MM.1S (cell line): ENCODE data around the gene APBB2.

ENCODE experiments used
- DNase-seq: peaks from one replicate; pipeline ENCODE4 v3.0.0-alpha.2; 2015
- H2AFZ ChIP-seq: fragments of 300-600 bp; sonication (generic); 2 replicates; pipeline ENCODE4 v1.6.0; 2016; ENCODE audit warnings: antibody characterized with exemption, low read length
- H3F3A ChIP-seq: fragments of 300-600 bp; sonication (generic); 2 replicates; pipeline ENCODE4 v1.6.1; 2016; ENCODE audit warnings: mild to moderate bottlenecking, antibody characterized with exemption, low read length, moderate library complexity, mixed read lengths; ENCODE audit not compliant: insufficient read depth
- H3K27ac ChIP-seq: fragments of 300-600 bp; sonication (generic); 2 replicates; pipeline ENCODE4 v1.5.1; 2016; ENCODE audit warnings: mild to moderate bottlenecking, low read length
- H3K27me3 ChIP-seq: fragments of 300-600 bp; sonication (generic); replicated peaks from 2 replicates; pipeline ENCODE4 v1.6.0; 2016; ENCODE audit warnings: low read length; ENCODE audit not compliant: insufficient read depth
- H3K36me3 ChIP-seq: fragments of 300-600 bp; sonication (generic); replicated peaks from 2 replicates; pipeline ENCODE4 v1.6.1; 2016; ENCODE audit warnings: mild to moderate bottlenecking, low read length, mixed read lengths; ENCODE audit not compliant: insufficient read depth
- H3K4me1 ChIP-seq: fragments of 300-600 bp; sonication (generic); 2 replicates; pipeline ENCODE4 v1.6.1; 2016; ENCODE audit warnings: low read length, mixed read lengths
- H3K4me2 ChIP-seq: fragments of 300-600 bp; sonication (generic); 2 replicates; pipeline ENCODE4 v1.6.0; 2016; ENCODE audit warnings: low read depth, low read length
- H3K4me3 ChIP-seq: fragments of 300-600 bp; sonication (generic); 2 replicates; pipeline ENCODE4 v1.5.1; 2016; ENCODE audit warnings: low read length, mixed read lengths
- H3K79me2 ChIP-seq: fragments of 300-600 bp; sonication (generic); 2 replicates; pipeline ENCODE4 v1.6.1; 2016; ENCODE audit warnings: mixed run types, low read length, mixed read lengths
- H3K9ac ChIP-seq: fragments of 300-600 bp; sonication (generic); 2 replicates; pipeline ENCODE4 v1.6.1; 2016; ENCODE audit warnings: low read length, mixed read lengths
- H3K9me2 ChIP-seq: fragments of 300-600 bp; sonication (generic); replicated peaks from 2 replicates; pipeline ENCODE4 v1.6.1; 2016; ENCODE audit warnings: mild to moderate bottlenecking, low read length, mixed read lengths; ENCODE audit not compliant: insufficient read depth
- H3K9me3 ChIP-seq: fragments of 300-600 bp; sonication (generic); replicated peaks from 2 replicates; pipeline ENCODE4 v1.6.1; 2016; ENCODE audit warnings: mild to moderate bottlenecking, low read length, mixed read lengths; ENCODE audit not compliant: insufficient read depth
- H4K20me1 ChIP-seq: fragments of 300-600 bp; sonication (generic); 2 replicates; pipeline ENCODE4 v1.6.1; 2016; ENCODE audit warnings: mild to moderate bottlenecking, low read length, moderate library complexity, mixed read lengths; ENCODE audit not compliant: insufficient read depth
- EZH2 ChIP-seq: fragments of 300-600 bp; sonication (generic); optimal IDR thresholded peaks from 2 replicates; pipeline ENCODE3; 2017; ENCODE audit warnings: low read depth, mild to moderate bottlenecking, antibody characterized with exemption, low read length, mixed read lengths
- EZH2phosphoT487 ChIP-seq: fragments of 300-600 bp; sonication (generic); IDR thresholded peaks from 2 replicates; pipeline ENCODE4 v1.6.1; 2018; ENCODE audit warnings: antibody characterized with exemption, low read length
- TF ChIP-seq, protein P1 (sequence below): fragments of 300-600 bp; sonication (generic); IDR thresholded peaks from 2 replicates; pipeline ENCODE4 v1.5.1; 2016; ENCODE audit warnings: antibody characterized with exemption, low read length, mixed read lengths

APBB2 gene

DNA sequence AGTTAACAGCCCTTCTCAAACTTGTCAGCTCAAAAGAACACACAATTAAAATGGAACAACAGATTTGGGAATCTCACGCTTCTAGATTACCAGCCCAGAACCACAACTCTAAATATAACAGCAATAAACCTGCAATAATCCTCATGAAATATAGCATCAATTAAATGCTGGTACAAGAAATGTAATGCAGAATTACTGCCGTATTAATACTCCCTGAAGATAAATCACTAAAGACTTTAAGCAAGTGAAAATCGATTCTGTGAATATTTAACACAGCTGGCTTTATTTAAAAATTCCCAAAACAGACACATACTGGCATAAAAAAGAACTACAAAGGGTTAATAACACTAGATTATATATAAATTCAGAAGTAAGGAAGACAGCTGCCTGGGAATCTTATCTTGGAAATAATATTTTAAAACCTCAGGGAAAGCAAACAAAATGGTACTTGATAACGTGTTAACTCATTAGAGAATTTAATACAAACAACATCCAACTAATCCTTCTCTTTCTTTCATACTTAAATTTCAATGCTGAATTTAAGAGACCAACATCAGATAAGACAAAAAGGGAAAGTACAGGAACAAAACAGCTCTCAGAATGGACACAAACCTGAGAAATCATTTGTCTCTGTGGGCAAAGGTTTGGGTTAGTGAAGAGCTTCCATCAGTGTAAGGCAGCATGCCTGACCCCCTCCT is 34.7 kb downstream of the APBB2 start:
- Histone ChIP-seq H3K4me2 (no peak overlapping the region), H3K27ac (no peak overlapping the region), H3K79me2 (no peaks in the 10 kb centered on the region), H3K9ac (no peak overlapping the region), H3F3A (no peaks in the 10 kb centered on the region), H3K9me3 (no peaks in the 10 kb centered on the region), H3K27me3 (no peaks in the 10 kb centered on the region), H3K9me2 (no peaks in the 10 kb centered on the region), H4K20me1 (no peaks in the 10 kb centered on the region), H2AFZ (no peak overlapping the region), H3K4me1 (no peaks in the 10 kb centered on the region), H3K36me3 (no peaks in the 10 kb centered on the region), H3K4me3 (no peak overlapping the region)
- DNase-seq: no peak
- TF ChIP-seq EZH2phosphoT487: no peak

DNA sequence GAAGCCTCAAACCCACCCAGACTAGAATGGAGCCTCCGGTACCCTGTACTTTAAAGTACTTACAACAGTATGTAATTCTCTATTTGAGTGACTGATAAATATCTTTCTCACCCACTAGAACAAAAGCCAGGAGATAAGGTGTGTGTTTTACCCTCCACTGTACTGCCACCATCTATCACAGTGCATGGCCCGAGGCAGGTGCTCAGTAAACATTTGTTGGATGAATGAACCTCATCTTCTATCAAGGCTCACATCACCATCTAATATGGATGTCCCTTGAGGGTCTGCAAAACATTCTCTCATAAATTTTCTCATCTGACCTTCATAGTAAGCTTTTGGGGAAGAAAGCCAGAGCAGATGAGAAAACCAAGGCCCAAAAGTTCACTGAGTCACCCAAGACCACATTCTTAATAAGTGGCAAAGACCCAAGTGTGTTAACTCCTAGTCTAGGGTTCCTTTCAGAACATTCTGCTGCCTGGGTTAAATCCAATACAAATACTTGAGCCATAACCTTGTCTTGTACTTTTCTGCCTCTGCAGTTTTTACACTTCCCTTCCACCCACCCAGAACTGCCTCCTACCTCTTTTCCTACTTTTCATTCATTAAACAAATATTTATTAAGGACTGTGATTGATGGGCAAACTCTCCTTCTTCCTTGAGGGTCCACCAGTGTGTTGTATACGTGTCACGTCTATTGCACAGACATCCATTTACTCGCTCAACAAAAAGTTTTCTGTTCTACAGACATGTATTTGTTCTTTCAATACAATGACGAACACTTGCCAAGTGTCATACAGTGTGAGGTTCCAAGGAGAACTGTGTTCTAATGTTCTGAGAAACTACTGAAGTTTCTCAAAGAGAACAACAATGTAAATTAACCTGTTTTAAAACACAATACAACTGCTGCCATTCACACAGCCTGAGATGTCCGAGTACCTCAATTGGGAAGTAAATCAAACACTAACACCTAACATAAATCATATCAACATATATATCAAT is 35.7 kb downstream of the APBB2 start:
- H3F3A ChIP-seq: no peaks in the 10 kb centered on the region
- no peaks in the 10 kb centered on the region for H3K79me2 ChIP-seq
- H3K9ac ChIP-seq: no peak overlapping the region
- H2AFZ ChIP-seq: no peak overlapping the region
- DNase-seq: no peak
- no peaks in the 10 kb centered on the region for H3K36me3 ChIP-seq
- no peak for TF ChIP-seq EZH2phosphoT487
- TF ChIP-seq, protein P1, sequence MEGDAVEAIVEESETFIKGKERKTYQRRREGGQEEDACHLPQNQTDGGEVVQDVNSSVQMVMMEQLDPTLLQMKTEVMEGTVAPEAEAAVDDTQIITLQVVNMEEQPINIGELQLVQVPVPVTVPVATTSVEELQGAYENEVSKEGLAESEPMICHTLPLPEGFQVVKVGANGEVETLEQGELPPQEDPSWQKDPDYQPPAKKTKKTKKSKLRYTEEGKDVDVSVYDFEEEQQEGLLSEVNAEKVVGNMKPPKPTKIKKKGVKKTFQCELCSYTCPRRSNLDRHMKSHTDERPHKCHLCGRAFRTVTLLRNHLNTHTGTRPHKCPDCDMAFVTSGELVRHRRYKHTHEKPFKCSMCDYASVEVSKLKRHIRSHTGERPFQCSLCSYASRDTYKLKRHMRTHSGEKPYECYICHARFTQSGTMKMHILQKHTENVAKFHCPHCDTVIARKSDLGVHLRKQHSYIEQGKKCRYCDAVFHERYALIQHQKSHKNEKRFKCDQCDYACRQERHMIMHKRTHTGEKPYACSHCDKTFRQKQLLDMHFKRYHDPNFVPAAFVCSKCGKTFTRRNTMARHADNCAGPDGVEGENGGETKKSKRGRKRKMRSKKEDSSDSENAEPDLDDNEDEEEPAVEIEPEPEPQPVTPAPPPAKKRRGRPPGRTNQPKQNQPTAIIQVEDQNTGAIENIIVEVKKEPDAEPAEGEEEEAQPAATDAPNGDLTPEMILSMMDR: no peak
- TF ChIP-seq EZH2: no peak
- no peaks in the 10 kb centered on the region for H3K27me3 ChIP-seq
- no peaks in the 10 kb centered on the region for H3K9me2 ChIP-seq
- no peak overlapping the region for H3K27ac ChIP-seq
- H3K4me2 ChIP-seq: no peak overlapping the region
- H3K9me3 ChIP-seq: no peaks in the 10 kb centered on the region
- no peak overlapping the region for H3K4me3 ChIP-seq
- H3K4me1 ChIP-seq: no peaks in the 10 kb centered on the region
- no peaks in the 10 kb centered on the region for H4K20me1 ChIP-seq

DNA sequence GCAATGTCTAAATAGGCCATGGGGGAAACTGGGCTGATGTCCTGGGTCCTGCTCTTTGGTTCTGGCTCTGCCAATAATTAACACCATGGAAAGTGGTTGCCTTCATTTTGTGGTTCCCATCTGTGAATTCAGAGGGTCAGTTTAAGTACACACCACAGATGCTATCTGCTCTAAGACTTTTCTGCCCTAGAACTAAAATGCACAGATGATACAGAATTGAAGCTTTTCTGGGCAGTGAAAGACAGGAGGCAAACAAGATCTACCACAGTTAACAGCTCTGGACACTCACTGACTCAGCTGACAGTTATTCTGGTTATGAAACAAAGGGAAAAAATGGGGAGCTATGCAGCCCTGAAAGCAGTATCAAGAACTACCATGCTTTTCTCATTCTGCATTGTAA is 37.3 kb downstream of the APBB2 start:
- H3K27ac ChIP-seq: no peak overlapping the region
- H3K79me2 ChIP-seq: no peaks in the 10 kb centered on the region
- no peaks in the 10 kb centered on the region for H3K36me3 ChIP-seq
- no peak overlapping the region for H2AFZ ChIP-seq
- H3F3A ChIP-seq: no peaks in the 10 kb centered on the region
- no peak overlapping the region for H3K4me3 ChIP-seq
- TF ChIP-seq EZH2phosphoT487: no peak
- no peak for TF ChIP-seq EZH2
- TF ChIP-seq, protein P1: no peak
- H3K9me3 ChIP-seq: no peaks in the 10 kb centered on the region
- H3K9me2 ChIP-seq: no peaks in the 10 kb centered on the region
- H3K4me1 ChIP-seq: peaks cover 8% of the 10 kb centered on the region
- H4K20me1 ChIP-seq: no peaks in the 10 kb centered on the region
- no peak overlapping the region for H3K4me2 ChIP-seq
- H3K27me3 ChIP-seq: no peaks in the 10 kb centered on the region
- no peak for DNase-seq
- H3K9ac ChIP-seq: no peak overlapping the region
